ENCODE data around the gene MYO1E. TPM values are rescaled to one million over a fixed set of nuclear protein-coding genes. Genes with fewer than 3 reads are reported as not detected.
"Not testable (repeated sequence)": the region's sequence is repeated elsewhere in the genome, so short reads cannot be mapped to it uniquely, and the experiment has no call there.

MYO1E gene
- total RNA-seq, 4 donors from 2014 or later: 245 to 380 (median 268) TPM

- H3K27me3 ChIP-seq: no peaks in the 10 kb centered on the region
- no peaks in the 10 kb centered on the region for H3K9me3 ChIP-seq
- no peaks in the 10 kb centered on the region for H3K36me3 ChIP-seq
- no peak overlapping the region for H3K27ac ChIP-seq
- no peak overlapping the region for H3K4me3 ChIP-seq
- DNase-seq: no peak
- peaks cover 0 to 6% (median 0%) of the 10 kb centered on the region in 4 donors for H3K4me1 ChIP-seq
- TF ChIP-seq CTCF (IDR thresholded peaks at IDR 0.05): no peak
- no peak for TF ChIP-seq POLR2A (IDR thresholded peaks at IDR 0.05)
Measured at GRCh38 chr15:59401824-59402569, 29.3 kb upstream of the MYO1E start.

GRCh38 chr15:59401051-59401823 lies 28.6 kb upstream of the MYO1E start:
- H3K9me3 ChIP-seq, H3K27me3 ChIP-seq, H3K27ac ChIP-seq, H3K4me3 ChIP-seq, H3K4me1 ChIP-seq, H3K36me3 ChIP-seq, DNase-seq: not testable (repeated sequence)

GRCh38 chr15:59400103-59400813 lies 27.6 kb upstream of the MYO1E start:
- no peak for TF ChIP-seq POLR2A (IDR thresholded peaks at IDR 0.05)
- TF ChIP-seq CTCF (IDR thresholded peaks at IDR 0.05): no peak
- no peaks in the 10 kb centered on the region for H3K4me1 ChIP-seq
- DNase-seq: peak in 1 of 3 donors; percentile 29
- no peak overlapping the region for H3K4me3 ChIP-seq
- H3K9me3 ChIP-seq: no peaks in the 10 kb centered on the region
- H3K36me3 ChIP-seq: no peaks in the 10 kb centered on the region
- no peaks in the 10 kb centered on the region for H3K27me3 ChIP-seq
- H3K27ac ChIP-seq: peak overlapping the region in 1 of 4 donors; percentile 56

GRCh38 chr15:59399465-59400102 lies 26.9 kb upstream of the MYO1E start:
- Histone ChIP-seq H3K27me3 (no peaks in the 10 kb centered on the region), H3K36me3 (no peaks in the 10 kb centered on the region), H3K4me1 (no peaks in the 10 kb centered on the region), H3K4me3 (no peak overlapping the region), H3K27ac (peak overlapping the region in 1 of 4 donors; percentile 56), H3K9me3 (no peaks in the 10 kb centered on the region)
- TF ChIP-seq CTCF (IDR thresholded peaks at IDR 0.05): no peak
- DNase-seq: peak in 2 of 3 donors; percentile 71 to 80

GRCh38 chr15:59398220-59398619 lies 25.5 kb upstream of the MYO1E start:
- H3K4me1 ChIP-seq: no peaks in the 10 kb centered on the region
- TF ChIP-seq CTCF (IDR thresholded peaks at IDR 0.05) (no peak), POLR2A (IDR thresholded peaks at IDR 0.05) (no peak)
- no peaks in the 10 kb centered on the region for H3K36me3 ChIP-seq
- no peaks in the 10 kb centered on the region for H3K27me3 ChIP-seq
- no peaks in the 10 kb centered on the region for H3K9me3 ChIP-seq
- DNase-seq: no peak
- no peak overlapping the region for H3K4me3 ChIP-seq
- peak overlapping the region in 1 of 4 donors; percentile 56 for H3K27ac ChIP-seq
